Measurements from ENCODE around the gene GNAI3.

Gene GNAI3

DNA sequence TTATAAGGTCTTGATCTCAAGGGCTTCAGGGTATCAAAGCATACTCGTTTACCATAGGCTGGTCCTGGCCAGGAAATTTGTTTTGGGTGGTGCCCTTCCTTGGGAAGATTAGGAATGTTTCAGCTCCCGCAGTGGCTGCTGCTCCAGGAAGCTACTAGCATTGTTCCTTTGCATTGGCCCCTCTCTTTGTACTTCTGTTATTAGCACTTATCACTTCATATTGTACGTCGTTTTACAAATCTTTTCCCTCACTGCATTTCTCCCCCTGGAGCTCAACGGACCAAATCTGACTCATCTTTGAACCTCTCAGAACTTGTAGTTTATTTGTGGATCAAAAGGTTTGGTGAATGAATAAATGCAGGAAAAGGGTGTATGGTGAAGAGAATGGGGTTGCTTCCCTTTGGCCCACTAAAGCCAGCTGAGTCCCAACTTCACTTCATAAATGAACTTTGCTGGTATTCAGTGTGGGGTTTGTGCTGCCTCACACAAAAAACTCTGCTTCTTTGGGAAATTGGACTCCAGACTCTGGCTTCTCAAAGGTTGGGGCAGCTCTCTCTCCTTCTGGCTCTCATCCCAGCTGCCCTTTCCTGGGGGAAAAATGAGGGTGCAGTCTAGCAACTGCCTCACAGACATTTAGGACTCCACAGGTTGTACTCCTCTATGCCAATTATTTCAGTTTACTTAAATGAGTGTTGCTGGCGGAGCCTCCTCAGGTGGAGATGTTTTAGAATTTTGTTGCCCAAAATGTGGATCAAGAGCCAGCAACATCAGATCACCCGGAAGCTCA, 65.1 kb downstream of the GNAI3 start:
- no peak for DNase-seq
- TF ChIP-seq GATA1 (IDR thresholded peaks at IDR 0.05; ENCODE audit: low read depth, low read length) (no peak), POLR2A (IDR thresholded peaks at IDR 0.05; ENCODE audit: low read length) (no peak)

DNA sequence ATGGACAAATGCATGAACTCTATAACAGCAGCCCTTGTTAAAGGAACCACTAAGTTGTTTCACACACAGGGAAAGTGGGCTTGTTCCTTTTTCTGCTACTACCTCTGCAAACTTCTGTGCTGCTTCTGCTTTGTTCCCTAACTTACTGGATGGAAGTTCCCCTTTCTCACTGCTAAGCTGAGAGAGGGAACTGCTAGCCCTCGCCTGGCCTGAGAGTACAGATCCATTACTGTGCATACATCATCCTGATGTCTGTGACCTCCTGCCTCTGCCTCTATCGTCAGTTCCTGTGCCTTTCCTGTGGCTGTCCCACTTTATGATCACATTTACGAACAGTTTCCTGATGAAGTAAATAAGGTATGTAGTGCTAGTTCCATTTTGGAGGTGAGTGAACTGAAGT, 67.5 kb downstream of the GNAI3 start:
- DNase-seq: no peak
- TF ChIP-seq GATA1 (IDR thresholded peaks at IDR 0.05; ENCODE audit: low read depth, low read length) (no peak), POLR2A (IDR thresholded peaks at IDR 0.05; ENCODE audit: low read length) (no peak)

DNA sequence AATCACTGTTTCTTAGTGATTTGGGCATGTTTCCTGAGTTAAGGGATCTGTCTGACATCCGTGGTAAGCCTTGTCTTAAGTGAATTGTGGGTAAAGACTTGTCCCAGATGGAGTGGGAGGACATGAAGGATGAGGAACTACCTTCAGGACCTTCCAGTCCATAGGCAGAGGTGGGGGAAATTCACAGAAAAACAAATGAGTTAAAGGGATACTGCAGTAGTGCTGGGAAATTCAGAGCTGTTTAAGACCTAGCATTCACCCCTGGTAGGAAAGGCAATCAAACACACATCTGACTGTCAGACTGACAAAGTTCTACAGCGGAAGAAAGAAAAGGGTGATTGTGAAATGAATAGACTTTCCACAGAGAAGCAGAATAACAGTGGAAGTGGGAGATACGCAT, 68.0 kb downstream of the GNAI3 start:
- DNase-seq: no peak
- no peak for TF ChIP-seq GATA1 (IDR thresholded peaks at IDR 0.05; ENCODE audit: low read depth, low read length)
- TF ChIP-seq POLR2A (IDR thresholded peaks at IDR 0.05; ENCODE audit: low read length): no peak

DNA sequence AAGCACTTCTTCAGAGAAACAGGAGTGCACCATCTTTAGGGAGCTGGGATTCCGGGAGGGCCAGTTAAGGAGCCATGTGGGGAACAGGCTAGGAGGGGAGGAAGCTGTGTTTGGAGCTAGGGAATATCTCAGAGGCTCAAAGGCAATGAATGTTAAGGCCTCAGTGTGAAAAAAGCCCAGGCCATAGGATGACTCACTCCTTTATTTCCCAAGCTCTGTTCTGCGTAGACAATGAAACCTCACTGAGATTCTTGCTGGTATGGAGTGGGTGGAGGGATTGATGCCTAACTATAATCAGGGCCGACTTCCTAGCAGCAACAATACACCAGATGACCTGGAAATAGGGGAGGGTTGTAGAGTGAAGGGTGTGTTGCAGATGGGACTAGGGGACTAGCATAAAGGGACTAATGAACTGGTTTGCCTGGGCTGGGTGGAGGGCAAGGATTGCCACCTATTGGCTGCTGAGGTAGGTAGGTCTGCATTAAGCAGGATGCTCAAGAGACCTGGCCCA, 68.9 kb downstream of the GNAI3 start:
- no peak for DNase-seq

DNA sequence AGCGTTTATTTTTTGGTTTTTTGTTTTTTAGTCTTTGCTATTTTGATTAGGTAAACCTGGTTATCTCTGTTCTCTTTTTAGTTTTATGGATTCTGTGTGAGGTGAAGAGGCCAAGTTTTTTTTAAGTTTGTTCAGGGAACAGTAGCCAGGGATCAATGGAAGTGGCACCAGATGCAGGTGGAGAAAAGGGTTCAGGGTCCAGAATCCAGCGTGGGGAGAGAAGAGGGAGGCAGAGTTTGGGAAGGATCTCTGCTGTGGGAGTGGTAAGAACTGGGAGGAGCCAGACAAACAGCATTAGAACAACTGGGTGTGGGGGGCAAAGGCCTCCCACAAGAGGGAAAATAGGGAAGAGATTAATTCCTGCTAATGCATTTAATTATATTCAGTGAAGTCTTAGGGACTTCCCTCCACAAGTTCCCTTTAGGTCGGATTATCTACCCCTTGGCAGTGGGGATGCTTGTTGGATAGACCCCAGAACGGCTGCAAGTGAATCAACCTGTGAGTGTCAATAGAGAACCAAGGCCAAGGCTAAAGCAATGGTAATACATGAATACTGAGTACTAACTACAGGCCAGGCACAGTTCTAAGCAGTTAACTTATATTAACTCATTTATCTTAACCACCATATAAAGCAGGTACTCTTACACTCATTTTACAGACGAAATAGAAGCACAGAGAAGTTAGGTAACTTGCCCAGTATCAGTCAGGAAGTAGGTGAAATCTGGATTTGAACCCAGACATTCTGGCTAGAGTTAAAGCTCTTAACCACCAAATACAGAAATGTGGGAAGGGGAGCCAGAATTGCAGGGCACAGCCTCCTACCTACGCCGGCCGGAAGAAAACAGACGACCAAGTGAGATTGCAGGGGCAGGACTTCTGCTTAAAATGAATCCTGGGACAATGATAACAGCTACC, 70.5 kb downstream of the GNAI3 start:
- TF ChIP-seq GATA1 (IDR thresholded peaks at IDR 0.05; ENCODE audit: low read depth, low read length) (no peak), POLR2A (IDR thresholded peaks at IDR 0.05; ENCODE audit: low read length) (no peak)
- DNase-seq: no peak

More for the DNA sequence above, 68.9 kb downstream of the GNAI3 start:
- TF ChIP-seq GATA1 (IDR thresholded peaks at IDR 0.05; ENCODE audit: low read depth, low read length) (no peak), POLR2A (IDR thresholded peaks at IDR 0.05; ENCODE audit: low read length) (no peak)

DNA sequence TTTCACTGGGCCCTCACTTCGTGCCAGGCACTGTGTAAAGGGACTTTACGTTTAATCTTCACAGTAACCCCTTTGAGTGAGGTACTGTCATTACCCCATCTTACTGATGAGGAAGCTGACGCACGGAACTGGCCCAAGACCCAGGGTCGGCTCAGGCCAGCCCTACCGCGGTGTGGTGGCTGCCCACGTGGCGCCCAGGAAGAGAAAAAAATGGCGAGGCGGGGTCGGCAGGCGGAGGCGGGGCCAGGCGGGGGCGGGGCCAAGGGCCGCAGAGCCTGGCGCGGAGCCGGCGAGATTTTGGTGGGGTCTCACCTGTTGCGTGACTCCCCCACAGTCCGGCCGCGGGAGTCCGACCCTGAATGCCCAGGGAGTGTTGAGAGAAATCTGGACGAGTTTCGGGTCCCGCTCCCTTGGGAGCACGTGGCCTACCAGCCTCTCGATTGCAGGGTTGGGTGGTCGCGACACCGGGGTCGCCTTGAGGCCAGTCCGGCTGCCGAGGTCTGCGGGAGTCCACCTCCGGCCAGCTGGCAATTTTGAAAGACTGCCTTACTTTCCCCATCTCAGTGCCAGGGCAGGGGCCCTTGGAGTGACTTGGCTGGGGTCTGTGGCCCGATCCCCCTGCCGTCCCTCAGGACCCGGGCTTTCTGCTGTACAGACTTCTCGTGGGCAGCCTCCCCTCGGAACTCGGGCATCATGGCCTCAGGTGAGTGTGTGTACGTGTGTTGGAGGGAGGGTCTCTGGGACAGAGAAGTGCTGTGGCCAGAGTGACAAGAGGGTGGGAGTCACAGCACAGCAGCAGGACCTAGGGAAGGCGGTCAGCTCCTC, 71.4 kb downstream of the GNAI3 start, which contains the start of the genes AMPD2 and GNAT2:
TSS of gene AMPD2 (plus strand) at position 262 of the 825 bp plus-strand sequence. CDS start 1,339 bp downstream, outside the sequence.
TSS of gene GNAT2 (minus strand) at position 41 of the 825 bp plus-strand sequence. CDS start 6,746 bp downstream, outside the sequence.
- DNase-seq: peak; percentile 74 to 77
- TF ChIP-seq GATA1 (IDR thresholded peaks at IDR 0.05; ENCODE audit: low read depth, low read length) (no peak), POLR2A (IDR thresholded peaks at IDR 0.05; ENCODE audit: low read length) (peak; percentile 48)

DNA sequence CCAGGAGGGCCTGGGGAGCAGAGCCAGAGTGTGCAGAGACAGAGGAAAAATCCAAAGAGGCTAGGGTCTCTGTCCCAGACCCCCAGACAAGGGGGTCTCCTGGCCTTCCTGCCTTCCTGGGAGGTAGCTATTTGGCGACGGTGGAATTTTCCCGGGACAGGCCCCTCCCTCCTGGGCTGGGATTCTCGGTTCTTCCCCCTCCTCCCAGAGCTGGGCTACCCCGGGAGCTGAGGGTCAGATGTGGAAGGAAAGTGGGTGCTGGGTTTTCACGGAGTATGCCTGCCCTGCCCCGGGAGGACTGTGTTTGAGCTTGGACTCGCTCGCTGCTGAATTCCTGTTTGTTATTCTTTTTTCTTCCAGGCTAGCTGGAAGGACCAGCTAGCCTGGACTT, 72.0 kb downstream of the GNAI3 start:
- no peak for TF ChIP-seq GATA1 (IDR thresholded peaks at IDR 0.05; ENCODE audit: low read depth, low read length)
- no peak for TF ChIP-seq POLR2A (IDR thresholded peaks at IDR 0.05; ENCODE audit: low read length)
- no peak for DNase-seq

DNA sequence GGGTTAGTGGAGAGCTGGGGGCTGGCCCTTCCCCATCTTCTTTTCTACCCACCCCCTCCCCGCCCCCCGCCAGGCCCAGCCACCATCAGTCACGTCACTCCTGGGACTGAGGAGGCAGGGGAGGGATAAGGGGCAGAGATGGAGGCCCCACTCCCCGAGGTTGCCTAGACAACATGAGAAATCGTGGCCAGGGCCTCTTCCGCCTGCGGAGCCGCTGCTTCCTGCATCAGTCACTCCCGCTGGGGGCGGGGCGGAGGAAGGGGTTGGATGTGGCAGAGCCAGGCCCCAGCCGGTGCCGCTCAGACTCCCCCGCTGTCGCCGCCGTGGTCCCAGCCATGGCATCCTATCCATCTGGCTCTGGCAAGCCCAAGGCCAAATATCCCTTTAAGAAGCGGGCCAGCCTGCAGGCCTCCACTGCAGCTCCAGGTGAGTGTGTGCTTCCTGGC, 72.4 kb downstream of the GNAI3 start:
- TF ChIP-seq GATA1 (IDR thresholded peaks at IDR 0.05; ENCODE audit: low read depth, low read length): no peak
- no peak for TF ChIP-seq POLR2A (IDR thresholded peaks at IDR 0.05; ENCODE audit: low read length)
- DNase-seq: peak; percentile 82 to 85

DNA sequence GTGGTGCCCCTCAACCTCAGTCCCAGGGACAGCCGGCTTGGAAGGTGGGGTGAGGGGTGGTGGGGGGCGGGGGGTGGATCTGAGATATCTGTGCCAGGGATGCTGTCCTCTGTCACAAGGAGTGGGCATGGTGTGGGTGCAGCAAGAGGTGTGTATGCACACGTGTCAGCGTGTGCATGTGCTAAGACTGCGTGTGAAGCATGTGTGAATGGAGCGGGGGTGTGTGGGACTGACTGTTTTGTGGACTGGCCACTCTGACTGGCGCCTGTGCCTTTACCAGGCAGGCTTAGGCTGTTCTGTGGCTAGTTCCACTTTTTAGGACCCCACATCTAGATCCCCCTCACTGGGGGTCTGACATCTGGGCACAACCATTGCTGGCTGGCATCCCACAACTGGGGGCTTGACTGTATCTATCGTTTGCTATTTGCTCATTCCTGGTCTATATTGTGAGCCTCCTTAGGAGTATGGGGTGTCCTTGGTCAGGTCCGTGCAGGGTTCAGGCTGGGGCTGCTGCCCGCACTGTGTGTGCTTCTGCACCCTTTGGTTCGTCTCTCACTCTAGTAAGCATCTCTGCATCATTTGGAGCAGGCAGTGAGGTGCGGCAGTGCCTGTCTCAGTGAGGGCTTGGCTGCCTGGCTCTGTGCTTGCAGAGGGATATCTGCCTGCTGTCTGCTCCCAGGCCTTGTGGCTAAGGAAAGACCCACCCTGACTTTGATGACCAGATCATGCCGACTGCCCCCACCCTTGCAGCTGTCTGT, 73.1 kb downstream of the GNAI3 start:
- TF ChIP-seq POLR2A (IDR thresholded peaks at IDR 0.05; ENCODE audit: low read length): no peak
- TF ChIP-seq GATA1 (IDR thresholded peaks at IDR 0.05; ENCODE audit: low read depth, low read length): no peak
- DNase-seq: peak; percentile 27 to 49

DNA sequence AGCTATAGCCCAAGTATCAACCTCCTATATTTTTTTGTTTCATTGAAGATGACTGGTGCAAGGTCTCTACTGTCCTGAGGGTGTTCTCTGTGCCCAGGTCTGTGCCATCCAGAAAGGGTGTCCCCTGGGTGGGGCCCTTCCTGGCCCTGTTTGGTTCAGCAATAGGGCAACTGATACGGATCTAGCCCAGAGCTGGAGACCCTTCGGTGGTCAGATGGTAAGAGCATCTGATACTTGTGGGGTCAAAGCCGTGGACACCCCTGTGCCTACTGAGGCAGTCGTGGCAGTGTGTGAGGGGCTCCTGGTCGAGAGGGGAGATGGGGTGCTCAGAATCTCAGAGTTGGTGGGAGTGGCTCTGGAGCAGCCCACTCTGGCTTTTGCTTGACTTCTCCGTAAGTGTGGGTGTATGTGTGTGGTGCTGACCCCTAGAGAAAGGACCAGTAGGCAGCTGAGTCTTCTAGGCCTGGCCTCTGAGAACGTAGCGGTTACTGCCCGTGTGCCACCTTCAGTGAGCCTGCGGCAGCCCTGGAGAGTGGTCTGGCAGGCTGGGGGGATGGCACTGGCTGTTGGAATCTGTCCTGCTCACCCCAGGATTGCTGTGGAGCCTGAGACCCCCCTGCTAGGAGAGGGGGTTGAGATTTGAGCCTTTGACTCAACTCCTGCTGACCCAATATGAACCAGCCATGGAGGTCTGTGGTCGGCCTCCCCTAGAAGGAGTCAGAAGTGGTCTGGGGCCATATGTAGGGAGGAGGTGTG, 73.9 kb downstream of the GNAI3 start:
- TF ChIP-seq POLR2A (IDR thresholded peaks at IDR 0.05; ENCODE audit: low read length) (no peak), GATA1 (IDR thresholded peaks at IDR 0.05; ENCODE audit: low read depth, low read length) (no peak)
- DNase-seq: no peak

DNA sequence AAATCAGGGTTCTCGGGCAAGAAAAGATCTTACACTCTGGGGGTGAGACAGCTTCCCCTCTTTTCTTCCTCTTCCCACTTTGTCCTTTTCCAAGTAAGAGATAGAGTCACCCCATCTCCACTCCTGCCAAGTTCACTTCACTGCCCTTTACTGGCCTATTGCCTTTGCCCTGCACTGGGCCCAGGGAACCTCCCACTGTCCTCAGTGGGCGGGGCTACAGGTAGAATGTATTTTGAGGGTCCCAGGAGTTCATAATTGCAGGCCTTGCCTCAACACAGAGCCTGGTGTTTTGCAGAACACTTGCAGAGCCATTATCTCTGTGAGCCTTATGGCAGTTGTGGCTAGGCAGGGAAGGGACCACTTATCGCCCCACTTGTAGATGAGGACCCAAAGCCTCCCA, 74.5 kb downstream of the GNAI3 start:
- DNase-seq: peak; percentile 64 to 83
- TF ChIP-seq GATA1 (IDR thresholded peaks at IDR 0.05; ENCODE audit: low read depth, low read length) (no peak), POLR2A (IDR thresholded peaks at IDR 0.05; ENCODE audit: low read length) (no peak)
